CD4-positive, alpha-beta T cell treated with Interleukin-12 subunit alpha and Interleukin-12 subunit beta, for 1 hour (primary cell): Measurements from ENCODE around the gene CDK18.

Experiments used
- DNase-seq: peaks from one replicate; pipeline ENCODE4 v3.0.0-alpha.2; 2020

CDK18 gene

DNA sequence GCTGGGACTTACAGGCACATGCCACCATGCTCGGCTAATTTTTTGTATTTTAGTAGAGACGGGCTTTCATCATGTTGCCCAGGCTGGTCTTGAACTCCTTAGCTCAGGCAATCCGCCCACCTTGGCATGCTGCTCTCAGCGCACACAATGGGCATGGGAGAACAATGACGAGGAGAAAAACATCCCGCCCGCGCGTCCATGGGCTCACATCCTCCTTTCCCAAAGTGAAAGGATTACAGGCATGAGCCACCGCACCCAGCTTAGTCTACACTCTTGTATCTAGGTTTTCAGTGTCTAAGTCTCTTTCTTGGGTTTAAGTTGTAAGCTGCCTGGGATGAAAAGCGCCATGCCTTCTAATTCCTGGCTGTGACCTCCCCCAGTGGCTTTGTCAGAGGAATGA lies 37.9 kb downstream of the CDK18 start:
- DNase-seq, result no peak

DNA sequence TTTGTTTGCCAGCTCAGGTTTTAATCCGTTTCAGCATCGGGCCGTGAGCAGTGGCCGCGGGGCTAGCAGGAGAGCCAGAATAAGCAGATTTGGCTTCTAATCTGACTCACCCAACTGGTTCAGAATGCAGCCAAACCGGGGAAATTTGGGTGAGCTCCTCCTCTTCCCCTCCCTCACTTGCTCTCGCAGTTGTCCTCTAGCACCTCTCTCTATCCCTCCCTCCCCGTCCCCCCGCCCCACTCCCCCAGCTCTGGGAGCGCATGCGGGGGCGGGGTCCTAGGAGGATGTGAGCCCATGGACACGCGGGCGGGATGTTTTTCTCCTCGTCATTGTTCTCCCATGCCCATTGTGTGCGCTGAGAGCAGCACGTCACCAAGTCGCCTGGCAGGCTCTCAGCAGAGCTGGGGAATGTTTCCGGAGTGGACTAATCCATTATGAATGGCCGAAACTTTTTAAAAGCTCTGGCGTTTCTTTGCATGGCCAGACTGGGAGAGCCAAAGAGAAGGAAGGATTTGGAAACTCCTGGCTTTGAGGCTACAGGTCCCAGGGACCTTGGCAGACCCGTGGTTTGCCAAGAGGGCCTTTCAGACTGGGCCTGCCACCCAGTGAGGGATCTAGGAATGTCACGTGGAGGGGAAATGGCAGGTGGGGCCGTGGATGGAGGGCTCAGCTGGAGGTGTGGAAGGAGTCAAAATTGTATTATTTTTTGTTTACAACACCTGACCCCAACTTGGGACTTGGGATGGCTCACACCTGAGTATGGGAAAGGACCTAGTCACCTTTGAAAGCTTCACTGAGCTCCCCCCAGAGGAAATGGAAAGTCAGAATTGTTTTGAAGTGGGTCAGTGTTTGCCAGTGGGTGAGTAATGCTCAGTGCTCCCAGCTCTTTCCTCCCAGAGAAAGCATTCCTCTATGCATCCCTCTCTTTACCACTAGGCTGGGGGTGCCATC lies 39.2 kb downstream of the CDK18 start:
- no peak for DNase-seq

DNA sequence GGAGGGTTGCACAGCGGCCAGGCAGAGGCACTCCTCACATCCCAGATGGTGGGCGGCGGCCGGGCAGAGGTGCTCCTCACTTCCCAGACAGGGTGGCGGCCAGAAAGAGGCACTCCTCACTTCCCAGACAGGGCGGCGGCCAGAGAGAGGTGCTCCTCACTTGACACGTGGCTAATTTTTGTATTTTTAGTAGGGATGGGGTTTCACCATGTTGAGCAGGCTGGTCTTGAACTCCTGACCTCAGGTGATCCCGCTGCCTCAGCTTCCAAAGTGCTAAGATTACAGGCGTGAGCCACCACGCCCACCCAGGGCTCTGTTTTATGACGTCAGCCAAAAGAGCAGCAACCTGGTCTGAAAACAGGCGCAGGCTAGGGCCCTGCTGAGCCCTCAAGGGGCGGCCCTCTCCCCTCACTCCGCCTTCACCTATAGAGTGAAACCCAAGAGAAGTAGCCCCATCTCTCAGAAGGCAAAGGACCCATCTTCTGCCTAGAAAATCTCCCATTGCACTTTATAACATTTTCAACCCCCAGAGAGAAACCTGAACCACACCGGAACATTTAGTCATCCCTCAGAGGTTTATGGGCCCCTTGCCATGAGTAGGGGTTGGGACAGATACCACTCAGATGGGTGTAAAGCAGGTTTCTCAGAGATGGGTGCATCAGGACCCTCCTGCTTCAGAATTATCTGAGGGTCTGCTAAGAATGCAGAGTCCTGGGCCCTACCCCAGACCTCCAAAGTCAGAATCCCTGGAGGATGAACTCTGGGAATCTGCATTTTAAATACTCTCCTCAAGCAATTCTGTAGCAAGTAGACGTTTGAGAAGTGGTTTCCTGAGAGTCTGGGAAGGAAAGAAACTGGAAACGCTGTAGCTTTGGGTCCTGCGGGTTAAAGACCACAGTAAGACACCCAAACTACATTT lies 40.8 kb downstream of the CDK18 start:
- DNase-seq, result no peak

DNA sequence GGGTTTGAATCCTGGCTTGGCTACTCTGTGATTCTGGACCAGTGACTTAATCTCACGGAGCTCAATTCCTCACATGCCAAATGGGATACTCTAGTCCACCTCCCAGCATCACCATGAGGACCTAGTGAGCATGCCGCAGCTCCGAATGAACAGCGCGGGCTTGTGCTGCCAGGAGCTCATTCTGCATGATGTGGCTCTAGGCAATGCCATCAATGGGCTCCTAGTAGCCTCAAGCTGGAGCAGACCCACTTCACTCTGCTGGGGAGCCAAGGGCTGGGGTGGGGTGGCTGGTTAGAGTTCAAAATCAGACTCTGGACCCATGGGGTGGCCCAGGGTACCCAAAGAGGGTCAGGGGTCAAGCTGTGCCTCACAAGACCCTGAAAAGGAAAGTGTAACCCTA lies 41.5 kb downstream of the CDK18 start:
- no peak for DNase-seq

DNA sequence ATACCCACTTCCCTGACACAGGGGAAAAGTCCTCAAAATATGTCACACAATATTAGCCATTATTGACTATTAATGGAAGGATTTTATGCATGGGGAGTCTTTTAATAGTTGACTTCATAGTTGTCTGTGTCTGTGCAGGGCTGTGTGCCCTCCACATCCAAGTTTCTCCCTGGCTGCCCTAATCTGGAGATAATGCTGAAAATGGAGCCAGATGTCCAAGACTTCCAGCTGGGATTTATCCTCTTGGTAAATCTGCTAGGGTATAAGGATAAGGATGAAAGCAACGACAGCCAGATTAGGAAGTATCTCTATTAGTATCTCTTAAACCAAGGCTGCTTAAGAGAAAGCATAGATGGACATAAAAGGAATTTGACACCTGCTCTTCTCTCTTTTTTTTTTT lies 42.1 kb downstream of the CDK18 start:
- no peak for DNase-seq

DNA sequence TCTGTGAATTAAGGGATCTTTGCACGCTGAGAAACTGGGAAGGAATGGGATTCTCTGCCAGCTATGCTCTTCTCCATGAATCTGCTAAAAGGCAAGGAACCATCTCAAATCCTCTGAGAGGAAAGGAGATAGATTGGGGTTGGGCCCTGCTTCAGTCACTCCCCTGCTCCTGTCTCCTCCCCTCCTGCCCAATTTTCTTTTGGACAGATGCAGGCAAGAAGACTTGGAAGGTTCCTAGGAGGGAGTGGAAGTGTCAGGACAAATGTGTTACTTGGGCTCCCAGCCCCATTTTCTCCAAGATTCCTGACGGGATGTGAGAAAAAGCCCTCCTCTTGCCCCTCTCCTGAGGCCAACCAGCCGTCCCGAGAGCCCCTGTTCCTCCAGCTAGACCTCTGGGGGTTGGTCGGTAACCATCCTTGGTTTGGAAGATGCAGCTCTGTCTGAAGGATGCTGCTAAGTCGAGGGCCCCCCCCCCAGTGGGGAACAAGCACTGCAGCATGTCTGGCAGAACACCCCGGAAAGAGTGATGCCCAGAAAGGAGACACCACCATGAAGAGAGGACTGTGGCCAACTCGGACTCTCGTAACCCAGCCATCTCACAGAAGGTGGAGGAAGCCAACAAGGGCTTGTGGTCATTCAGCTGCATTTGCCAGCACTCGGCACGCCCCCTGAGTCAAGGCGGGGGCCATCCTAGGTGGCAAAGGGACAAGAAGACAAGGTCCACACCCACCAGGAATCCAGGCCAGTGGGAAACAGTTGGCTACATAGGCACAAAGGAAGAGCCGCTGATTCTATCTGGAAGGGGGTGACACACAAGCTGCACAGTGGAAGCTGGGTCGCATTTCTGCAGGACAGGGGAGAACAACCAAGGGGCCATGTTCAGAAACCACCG lies 43.7 kb downstream of the CDK18 start:
- no peak for DNase-seq

DNA sequence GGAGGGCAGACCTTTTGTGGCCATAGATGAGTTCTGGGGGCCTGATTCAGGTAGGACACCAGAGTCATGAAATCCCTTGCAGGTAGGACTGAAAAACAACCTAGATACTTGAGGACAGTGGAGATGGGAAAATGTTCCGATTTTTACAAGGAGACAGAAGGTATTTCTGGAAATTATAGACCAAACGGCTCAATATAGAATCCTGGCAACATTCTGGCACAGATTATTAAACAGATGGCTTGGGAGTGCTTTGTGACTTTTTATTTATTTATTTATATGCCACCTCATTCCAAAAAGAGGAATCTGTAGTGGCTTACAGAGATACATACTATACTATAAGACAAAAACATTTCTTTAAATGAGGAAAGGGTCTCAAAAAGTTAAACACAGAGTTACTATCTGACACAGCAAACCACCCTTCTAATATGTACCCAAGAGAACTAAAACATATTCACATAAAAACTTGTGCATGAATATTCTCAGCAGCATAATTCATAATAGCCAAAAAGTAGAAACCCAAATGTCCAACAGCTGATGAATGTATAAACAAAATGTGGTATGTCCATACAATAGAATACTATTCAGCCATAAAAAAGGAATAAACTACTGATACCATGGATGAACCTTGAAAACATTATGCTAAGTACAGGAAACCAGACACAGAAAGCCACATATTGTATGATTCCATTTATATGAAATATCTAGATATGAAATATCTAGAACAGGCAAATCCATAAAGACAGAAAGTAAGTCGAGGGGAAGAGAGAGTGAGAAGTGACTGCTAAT lies 49.8 kb downstream of the CDK18 start:
- DNase-seq, result no peak

DNA sequence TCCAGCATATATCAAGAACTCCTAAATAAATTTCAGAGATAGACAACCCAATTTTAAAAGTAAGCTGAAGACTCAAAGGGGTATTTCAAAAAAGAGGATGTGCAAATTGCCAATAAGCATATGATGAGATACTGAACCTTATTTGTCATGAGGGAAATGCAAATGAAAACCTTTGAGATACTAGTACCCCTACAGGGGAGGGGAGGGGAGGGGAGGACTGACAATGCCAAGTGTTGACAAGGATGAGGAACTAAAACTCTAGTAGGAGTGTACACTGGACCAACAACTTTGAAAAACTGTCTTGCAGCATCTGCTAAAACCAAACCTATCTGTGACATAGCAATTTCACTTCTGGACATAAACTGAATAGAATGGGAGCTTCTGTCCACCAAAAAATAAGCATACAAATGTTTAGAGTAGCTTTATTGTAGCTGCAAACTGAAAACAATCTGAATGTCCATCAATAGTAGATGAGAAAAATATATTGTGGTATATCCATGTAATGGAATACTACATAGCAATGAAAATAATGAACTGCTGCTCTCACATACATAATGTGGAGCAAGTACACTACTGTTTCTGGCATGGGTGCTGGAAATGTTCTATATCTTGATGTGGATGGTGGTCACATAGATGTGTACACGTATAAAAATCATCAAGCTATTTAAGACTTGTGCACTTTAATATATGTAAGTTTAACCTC lies 57.2 kb downstream of the CDK18 start:
- no peak for DNase-seq

DNA sequence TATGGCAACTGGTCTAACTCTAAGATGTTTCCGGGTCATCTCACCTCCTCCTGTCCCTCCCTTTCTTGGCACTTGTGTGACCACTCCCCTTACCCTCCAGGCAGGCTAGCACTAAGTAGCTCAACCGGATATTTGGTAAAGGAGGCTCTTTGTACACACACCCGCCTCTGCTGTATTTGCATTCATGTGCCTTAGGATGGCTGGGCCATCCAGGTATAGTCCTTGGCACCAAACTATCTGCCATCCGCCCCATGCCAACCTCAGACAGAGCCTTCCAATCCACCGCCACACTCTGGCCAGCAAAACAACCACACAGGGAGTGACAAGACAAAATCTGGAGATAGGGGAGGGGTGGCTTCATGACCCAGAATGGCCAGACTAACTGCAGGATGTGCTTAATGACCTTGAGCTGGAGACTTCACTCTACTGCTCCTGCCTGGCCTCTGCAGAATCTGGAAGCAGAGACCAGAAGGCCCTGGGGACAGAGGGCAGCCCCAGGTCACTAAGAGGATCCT lies 59.5 kb downstream of the CDK18 start:
- no peak for DNase-seq

DNA sequence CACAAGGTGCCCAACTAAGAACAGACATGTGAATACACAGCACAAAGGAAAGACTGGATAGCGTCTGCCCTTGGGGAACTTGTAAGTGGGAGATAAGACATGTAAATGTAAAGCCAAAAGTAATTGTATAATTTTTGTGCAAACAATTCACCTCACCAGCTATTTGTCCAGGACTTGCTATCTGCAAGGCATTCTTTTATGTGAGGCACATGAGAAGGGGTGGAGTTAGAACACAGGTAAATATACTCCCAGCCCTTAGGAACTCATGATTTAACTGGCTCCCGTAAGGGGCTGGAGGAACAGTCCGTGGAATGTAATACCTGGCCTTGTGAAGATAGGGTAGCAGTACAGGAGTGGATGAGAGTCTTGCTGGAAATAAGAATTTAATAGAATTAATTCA lies 61.3 kb downstream of the CDK18 start:
- DNase-seq, result no peak

DNA sequence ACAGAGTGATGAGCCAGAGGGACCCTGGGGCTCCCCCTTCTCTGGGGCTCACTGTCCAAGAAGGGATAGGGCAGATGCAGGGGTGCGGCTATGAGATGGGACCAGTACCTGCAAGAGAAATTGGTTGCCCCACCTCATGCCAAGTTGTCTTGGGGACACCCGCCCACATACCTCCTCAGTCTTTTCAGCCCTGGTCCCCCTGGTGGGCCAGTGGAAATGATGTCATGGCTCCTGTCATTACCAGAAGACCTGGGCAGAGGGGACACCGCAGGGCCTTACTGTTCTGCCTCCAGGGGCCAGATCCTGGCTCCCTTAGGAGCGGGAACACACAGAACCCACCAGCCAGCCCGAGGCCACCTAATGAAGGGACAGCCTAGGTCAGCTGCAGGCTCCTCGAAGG lies 63.2 kb downstream of the CDK18 start:
- no peak for DNase-seq

DNA sequence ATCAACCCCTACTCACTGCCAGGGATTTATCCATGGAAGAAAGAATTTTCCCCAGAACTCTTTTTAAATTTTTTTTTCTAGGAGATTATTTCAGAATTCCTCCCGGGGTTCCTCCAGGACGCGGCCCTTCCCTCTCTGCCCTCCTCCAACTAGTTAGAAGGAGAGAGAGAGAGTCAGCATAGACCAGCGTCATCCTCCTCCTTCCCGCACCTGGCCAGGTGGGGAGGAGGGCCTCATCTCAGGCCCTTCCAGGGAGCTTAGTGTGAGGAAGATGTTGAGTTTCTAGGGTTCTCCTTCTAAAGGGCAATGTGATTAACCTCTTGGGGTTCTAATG lies 63.6 kb downstream of the CDK18 start:
- no peak for DNase-seq

DNA sequence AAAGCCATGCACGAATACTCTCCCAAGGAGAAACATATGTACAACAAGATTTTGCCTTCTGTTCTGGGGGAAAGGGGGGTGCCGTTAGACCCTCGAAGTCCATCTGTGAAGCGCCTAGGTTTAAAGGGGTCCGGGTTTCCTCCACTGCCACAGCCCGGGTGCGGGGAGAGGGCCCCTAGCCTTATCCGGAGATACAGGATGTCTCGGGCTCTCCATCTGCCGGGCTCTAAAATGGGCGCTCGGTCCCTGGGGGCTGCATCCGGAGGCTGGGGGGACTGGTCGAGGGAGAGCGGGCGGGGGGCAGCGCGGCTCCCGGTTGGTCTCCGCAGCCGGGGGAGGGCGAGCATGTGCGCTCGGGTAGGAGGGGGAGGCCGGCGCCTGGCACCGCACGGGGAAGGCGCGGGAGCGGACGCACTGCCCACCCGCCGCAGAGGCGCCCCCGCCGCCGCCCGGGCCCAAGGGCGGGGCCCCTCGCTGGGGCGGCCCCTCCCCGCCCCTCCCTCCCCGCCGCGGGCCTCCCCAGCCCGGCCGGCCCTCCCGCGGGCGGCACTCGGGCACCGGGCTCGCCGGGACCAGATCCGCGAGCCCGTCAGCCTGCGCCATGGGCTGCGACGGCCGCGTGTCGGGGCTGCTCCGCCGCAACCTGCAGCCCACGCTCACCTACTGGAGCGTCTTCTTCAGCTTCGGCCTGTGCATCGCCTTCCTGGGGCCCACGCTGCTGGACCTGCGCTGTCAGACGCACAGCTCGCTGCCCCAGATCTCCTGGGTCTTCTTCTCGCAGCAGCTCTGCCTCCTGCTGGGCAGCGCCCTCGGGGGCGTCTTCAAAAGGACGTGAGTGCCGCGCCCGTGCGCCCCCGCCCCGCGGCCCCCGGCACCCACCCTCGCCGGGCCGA lies 64.2 kb downstream of the CDK18 start:
- no peak for DNase-seq

DNA sequence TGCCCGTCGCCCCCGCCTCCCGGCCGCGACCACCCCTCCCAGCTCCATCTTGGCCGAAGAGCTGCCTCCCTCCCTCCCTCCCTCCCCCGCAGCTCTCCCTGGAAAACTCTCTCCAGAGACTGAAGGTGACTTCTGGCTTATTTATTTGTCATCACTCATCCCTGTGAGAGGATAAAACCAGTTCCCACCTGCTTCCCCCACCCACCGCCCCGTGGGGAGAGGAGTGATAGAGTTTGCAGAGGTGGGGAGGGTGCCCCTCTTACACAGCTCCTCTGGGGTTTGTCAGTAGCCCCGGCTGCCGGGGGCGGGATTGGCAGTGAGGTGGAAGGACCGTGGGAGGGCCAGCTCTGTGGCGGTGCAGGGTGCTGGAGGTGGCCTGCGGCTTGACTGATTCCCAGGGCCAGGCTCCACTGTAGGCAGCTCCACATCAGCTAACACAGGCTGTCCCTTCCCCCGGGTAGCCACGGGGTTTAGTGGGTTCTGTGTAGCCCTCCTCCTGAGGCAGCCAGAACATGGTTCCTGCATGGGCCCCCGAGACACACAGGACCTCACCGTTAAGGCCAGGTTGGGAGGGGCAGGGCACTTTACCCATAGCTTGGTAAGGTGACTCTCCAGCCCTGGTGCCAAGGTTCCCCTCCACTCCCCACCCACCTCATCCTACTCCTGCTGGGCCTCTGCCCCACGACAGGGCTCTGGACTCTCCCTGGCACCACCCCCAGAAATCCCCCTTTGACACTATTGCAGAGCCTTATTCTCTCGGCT lies 65.1 kb downstream of the CDK18 start:
- no peak for DNase-seq

DNA sequence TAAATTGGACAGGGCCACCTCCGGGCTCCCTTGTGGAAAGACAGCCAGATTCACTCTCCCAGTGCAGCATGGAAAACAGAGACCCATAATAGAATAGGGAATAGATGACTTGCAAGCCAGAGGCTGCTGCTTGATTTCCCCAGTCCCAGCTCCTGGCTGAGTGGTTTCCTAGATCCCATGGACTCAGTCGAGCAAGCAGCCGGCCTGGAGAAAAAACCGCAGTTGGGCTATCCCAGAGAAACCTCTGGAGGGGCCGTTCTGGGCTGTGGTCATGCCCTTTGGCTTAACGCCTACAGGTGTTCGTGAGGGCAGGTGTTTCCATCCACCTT lies 65.7 kb downstream of the CDK18 start:
- no peak for DNase-seq

DNA sequence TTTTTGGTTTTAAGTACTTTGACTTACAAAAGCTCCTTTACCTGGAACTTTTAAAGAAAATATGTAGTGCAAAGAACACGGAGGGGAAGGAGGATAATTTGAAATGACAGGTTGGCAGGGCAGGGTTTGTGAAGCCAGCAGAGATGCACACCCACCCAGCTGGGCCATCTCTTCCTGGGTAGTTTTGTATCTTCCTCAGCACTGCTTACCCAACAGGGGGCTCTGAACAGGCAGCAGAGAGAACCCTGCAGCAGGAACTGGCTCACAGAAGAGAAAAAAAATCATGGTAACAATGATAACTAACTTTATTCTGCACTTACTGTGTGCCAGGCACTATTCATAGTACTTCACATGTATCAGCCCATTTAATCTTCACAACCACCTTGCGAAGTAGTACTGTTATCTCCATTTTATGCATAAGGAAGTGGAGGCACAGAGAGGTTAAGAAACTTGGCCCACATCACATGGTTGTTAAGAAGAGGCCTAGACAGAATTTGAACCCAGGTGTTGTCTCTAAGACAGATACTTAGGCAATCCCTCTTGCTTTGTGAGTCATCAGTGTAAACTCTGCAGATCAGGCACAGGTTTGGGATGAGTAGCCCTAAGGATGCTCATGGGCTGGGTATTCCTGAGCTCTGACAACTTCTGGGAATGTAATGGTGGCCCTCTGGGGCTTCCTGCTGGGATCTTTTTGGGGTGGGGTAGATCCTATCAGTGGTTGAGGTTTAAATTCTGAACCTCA lies 66.5 kb downstream of the CDK18 start:
- DNase-seq, result no peak

DNA sequence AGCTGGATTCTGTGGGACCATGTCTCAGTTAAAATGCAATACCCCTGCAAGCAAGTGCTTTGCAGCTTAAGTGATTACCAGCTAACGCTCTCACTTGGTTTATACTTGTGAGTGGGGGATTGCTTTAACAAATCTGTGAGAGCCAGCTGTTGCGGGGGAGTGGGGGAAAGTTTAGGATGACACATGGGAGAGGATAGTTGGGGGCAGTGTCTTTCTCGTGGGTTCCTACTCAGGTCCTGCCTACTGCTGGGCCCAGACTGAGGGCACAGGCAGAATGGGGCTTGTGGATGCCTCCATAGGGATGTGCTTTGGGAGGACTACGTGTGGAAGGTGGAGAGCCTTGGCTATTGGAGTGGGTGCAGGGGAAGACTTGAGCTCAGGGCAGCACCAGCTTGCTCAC lies 67.3 kb downstream of the CDK18 start:
- no peak for DNase-seq

DNA sequence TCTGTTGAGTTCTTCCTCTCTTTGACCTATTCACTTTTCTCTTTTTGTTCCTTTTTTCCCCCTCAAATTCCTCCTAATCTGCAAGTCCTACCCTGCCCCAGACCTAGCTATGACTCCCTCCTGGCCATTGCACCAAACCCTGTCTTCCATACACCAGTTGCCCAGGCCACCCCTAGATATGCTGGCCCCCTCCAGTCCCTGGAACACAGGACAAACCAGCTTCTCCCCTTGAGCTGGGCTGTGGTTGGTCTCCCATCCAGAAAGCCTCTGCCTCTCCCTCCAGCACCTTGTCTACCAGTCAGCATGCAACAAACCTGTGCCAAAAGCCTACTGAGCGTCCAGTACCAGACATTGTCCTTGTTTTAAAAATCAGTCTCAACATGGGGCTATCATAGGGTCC lies 68.0 kb downstream of the CDK18 start:
- DNase-seq, result no peak
